RWPE2 (cell line): ENCODE data around the gene HDAC4.

Experiments used
- ATAC-seq: fragments of 200-7000 bp; cut with Tn5 transposase; 3 replicates; pipeline ENCODE4 v1.9.1; 2021; ENCODE audit warnings: low read depth
- DNase-seq: peaks from one replicate; pipeline ENCODE4 v3.0.0-alpha.2; 2020; ENCODE audit warnings: low spot score
- H3K27ac ChIP-seq: fragments of 450-650 bp; 2 replicates; pipeline ENCODE4 v1.5.1; 2017; ENCODE audit warnings: mild to moderate bottlenecking; ENCODE audit not compliant: poor library complexity, severe bottlenecking
- H3K27me3 ChIP-seq: fragments of 250-450 bp; sonication (Bioruptor Pico); 2 replicates; pipeline ENCODE4 v1.5.1; 2021; ENCODE audit warnings: mild to moderate bottlenecking, moderate library complexity; ENCODE audit not compliant: insufficient read depth, poor library complexity, severe bottlenecking
- H3K36me3 ChIP-seq: fragments of 250-450 bp; sonication (Bioruptor Pico); 2 replicates; pipeline ENCODE4 v1.5.1; 2020; ENCODE audit warnings: low read depth, mild to moderate bottlenecking, moderate library complexity
- H3K4me1 ChIP-seq: fragments of 250-450 bp; sonication (Bioruptor Pico); 2 replicates; pipeline ENCODE4 v1.5.1; 2021; ENCODE audit warnings: mild to moderate bottlenecking, moderate library complexity; ENCODE audit not compliant: insufficient read depth, poor library complexity, severe bottlenecking
- H3K4me3 ChIP-seq: fragments of 250-450 bp; sonication (Bioruptor Pico); 2 replicates; pipeline ENCODE4 v1.5.1; 2021; ENCODE audit warnings: mild to moderate bottlenecking, moderate library complexity; ENCODE audit not compliant: severe bottlenecking
- H3K9me3 ChIP-seq: fragments of 250-450 bp; sonication (Bioruptor Pico); 2 replicates; pipeline ENCODE4 v1.5.1; 2021; ENCODE audit warnings: mild to moderate bottlenecking, moderate library complexity; ENCODE audit not compliant: severe bottlenecking
- CTCF ChIP-seq: fragments of 450-650 bp; IDR thresholded peaks from one replicate; pipeline ENCODE4 v1.5.1; 2017; ENCODE audit warnings: mild to moderate bottlenecking, moderate library complexity; ENCODE audit not compliant: poor library complexity, severe bottlenecking

The HDAC4 gene

GRCh38 chr2:239121600-239122012 is 279.2 kb downstream of the HDAC4 start:
- no peak for DNase-seq
- no peak overlapping the region for H3K27ac ChIP-seq
- no peaks in the 10 kb centered on the region for H3K36me3 ChIP-seq
- no peaks in the 10 kb centered on the region for H3K27me3 ChIP-seq
- no peak overlapping the region for H3K4me3 ChIP-seq
- peaks cover 6% of the 10 kb centered on the region for H3K4me1 ChIP-seq
- no peaks in the 10 kb centered on the region for H3K9me3 ChIP-seq
- TF ChIP-seq CTCF, result no peak
- no peak for ATAC-seq

- DNase-seq (no peak), ATAC-seq (no peak)
- no peak overlapping the region for H3K4me3 ChIP-seq
- no peaks in the 10 kb centered on the region for H3K36me3 ChIP-seq
- no peaks in the 10 kb centered on the region for H3K27me3 ChIP-seq
- H3K27ac ChIP-seq, result no peak overlapping the region
- H3K9me3 ChIP-seq, result no peaks in the 10 kb centered on the region
- TF ChIP-seq CTCF, result no peak
- peaks cover 6% of the 10 kb centered on the region for H3K4me1 ChIP-seq
These were observed 280.2 kb downstream of the HDAC4 start for GRCh38 chr2:239120664-239121063.

GRCh38 chr2:239119346-239120126 is 281.3 kb downstream of the HDAC4 start:
- H3K9me3 ChIP-seq, result no peaks in the 10 kb centered on the region
- no peaks in the 10 kb centered on the region for H3K36me3 ChIP-seq
- no peaks in the 10 kb centered on the region for H3K27me3 ChIP-seq
- DNase-seq (no peak), ATAC-seq (no peak)
- H3K27ac ChIP-seq, result no peak overlapping the region
- no peak for TF ChIP-seq CTCF
- H3K4me1 ChIP-seq, result peaks cover 6% of the 10 kb centered on the region
- no peak overlapping the region for H3K4me3 ChIP-seq

- H3K4me3 ChIP-seq, result no peak overlapping the region
- no peaks in the 10 kb centered on the region for H3K36me3 ChIP-seq
- peaks cover 6% of the 10 kb centered on the region for H3K4me1 ChIP-seq
- DNase-seq (no peak), ATAC-seq (no peak)
- H3K9me3 ChIP-seq, result no peaks in the 10 kb centered on the region
- no peak for TF ChIP-seq CTCF
- H3K27ac ChIP-seq, result no peak overlapping the region
- no peaks in the 10 kb centered on the region for H3K27me3 ChIP-seq
These were observed 282.1 kb downstream of the HDAC4 start for GRCh38 chr2:239118675-239119211.

- Histone ChIP-seq H3K9me3 (no peaks in the 10 kb centered on the region), H3K27ac (no peak overlapping the region), H3K27me3 (no peaks in the 10 kb centered on the region), H3K36me3 (no peaks in the 10 kb centered on the region), H3K4me1 (peaks cover 6% of the 10 kb centered on the region), H3K4me3 (no peak overlapping the region)
- ATAC-seq, result no peak
- no peak for DNase-seq
- no peak for TF ChIP-seq CTCF
These were observed 282.6 kb downstream of the HDAC4 start for GRCh38 chr2:239118264-239118663.
